PC-9 (cell line): ENCODE results near the gene PCGF2. TPM values are rescaled to one million over a fixed set of nuclear protein-coding genes. Genes with fewer than 3 reads are reported as not detected.

Experiments
- BruUV-seq: library from RNA; stranded (reverse); fragments of 400-500 nt; replicated peaks from 2 replicates; lab custom pipeline; 2021; lab: Mats Ljungman, UMichigan
- CTCF ChIA-PET: fragments of 300-600 bp; sonication (Branson Sonifier 250); formaldehyde crosslinking; loops from one replicate; lab custom pipeline; 2022; ENCODE audit warnings: antibody characterized with exemption; lab: Charles Lee
- POLR2A ChIA-PET: fragments of 300-600 bp; sonication (Branson Sonifier 250); formaldehyde crosslinking; loops from one replicate; lab custom pipeline; 2022; ENCODE audit warnings: antibody characterized with exemption; ENCODE audit not compliant: unreplicated experiment; lab: Charles Lee
- DNase-seq, 2 experiments: peaks; one replicate each; pipeline versions ENCODE4 v3.0.0 to v3.0.0-alpha.2; 2015 to 2022; ENCODE audit warnings: mixed read lengths in 1 of 2
- H2AFZ ChIP-seq: fragments of 200-600 bp; sonication (generic); 2 replicates; pipeline ENCODE4 v1.8.1; 2017; ENCODE audit warnings: antibody characterized with exemption
- H3F3A ChIP-seq: fragments of 200-600 bp; sonication (generic); 2 replicates; pipeline ENCODE4 v1.8.1; 2017; ENCODE audit warnings: antibody characterized with exemption, mild to moderate bottlenecking, low read depth; ENCODE audit not compliant: insufficient read depth
- H3K27ac ChIP-seq: fragments of 200-600 bp; sonication (generic); 2 replicates; pipeline ENCODE4 v1.6.1; 2016; ENCODE audit warnings: mixed run types
- H3K27me3 ChIP-seq: fragments of 200-600 bp; sonication (generic); 2 replicates; pipeline ENCODE4 v1.6.1; 2016; ENCODE audit warnings: low read depth, mixed run types; ENCODE audit not compliant: insufficient read depth
- H3K36me3 ChIP-seq: fragments of 200-600 bp; sonication (generic); 2 replicates; pipeline ENCODE4 v1.6.1; 2016; ENCODE audit warnings: low read depth, mixed run types
- H3K4me1 ChIP-seq: fragments of 200-600 bp; sonication (generic); replicated peaks from 2 replicates; pipeline ENCODE4 v1.6.1; 2016; ENCODE audit warnings: mixed run types; ENCODE audit not compliant: insufficient read depth
- H3K4me2 ChIP-seq: fragments of 200-600 bp; sonication (generic); 2 replicates; pipeline ENCODE4 v1.6.1; 2017; ENCODE audit warnings: mixed run types
- H3K4me3 ChIP-seq: fragments of 200-600 bp; sonication (generic); 2 replicates; pipeline ENCODE4 v1.6.1; 2016; ENCODE audit warnings: mixed run types
- H3K79me2 ChIP-seq: fragments of 200-600 bp; sonication (generic); 2 replicates; pipeline ENCODE4 v1.6.1; 2017; ENCODE audit warnings: low read depth, mixed run types
- H3K9me2 ChIP-seq: fragments of 200-600 bp; sonication (generic); 2 replicates; pipeline ENCODE4 v1.8.1; 2017; ENCODE audit warnings: mild to moderate bottlenecking; ENCODE audit not compliant: insufficient read depth
- H3K9me3 ChIP-seq: fragments of 200-600 bp; sonication (generic); 2 replicates; pipeline ENCODE4 v1.8.1; 2016; ENCODE audit warnings: low read depth; ENCODE audit not compliant: insufficient read depth
- H4K20me1 ChIP-seq: fragments of 200-600 bp; sonication (generic); 2 replicates; pipeline ENCODE4 v1.8.1; 2017; ENCODE audit not compliant: insufficient read depth
- CTCF ChIP-seq: fragments of 200-600 bp; sonication (generic); conservative IDR thresholded peaks from 2 replicates; pipeline ENCODE4 v1.6.1; 2017; ENCODE audit warnings: mixed run types, antibody characterized with exemption, mild to moderate bottlenecking, moderate library complexity
- EZH2 ChIP-seq: fragments of 200-600 bp; sonication (generic); IDR thresholded peaks from 2 replicates; pipeline ENCODE4 v1.8.0; 2017; ENCODE audit warnings: antibody characterized with exemption, low read depth
- intact Hi-C: fragments of 100-400 bp; cut with micrococcal nuclease; formaldehyde crosslinking; loops from one replicate; pipeline ENCODE4 v1.10.0; 2022; ENCODE audit not compliant: unreplicated experiment
- total RNA-seq: library from RNA; stranded (reverse); gene quantifications from 2 replicates; pipeline ENCODE4 v1.2.3, GENCODE V29; 2021

PCGF2 gene
- total RNA-seq, 1 experiment from 2014 or later = 43.3 TPM

GRCh38 chr17:38733982-38734973, 13.9 kb downstream of the PCGF2 start:
- Histone ChIP-seq H3K79me2 (peaks cover 21% of the 10 kb centered on the region), H3K9me2 (no peaks in the 10 kb centered on the region), H3K27ac (no peak overlapping the region), H3K9me3 (no peaks in the 10 kb centered on the region), H3K4me1 (peaks cover 11% of the 10 kb centered on the region), H3K27me3 (no peaks in the 10 kb centered on the region), H2AFZ (no peak overlapping the region), H4K20me1 (peaks cover 23% of the 10 kb centered on the region; the same call in 1 of the 2 replicates), H3K36me3 (peaks cover 9% of the 10 kb centered on the region; the same call in 1 of the 2 replicates), H3K4me2 (no peak overlapping the region), H3K4me3 (no peak overlapping the region), H3F3A (peaks cover 55% of the 10 kb centered on the region)
- TF ChIP-seq EZH2 (no peak), CTCF (peak; percentile 40; the same call in 1 of the 2 replicates)
- intact Hi-C loops = loop anchor here (1.0 kb wide), 1 partner anchor 57 kb away; no protein-coding TSS in a partner anchor
- BruUV-seq = no TSS peak
- POLR2A ChIA-PET = interaction anchor here (0.6 kb wide), 1 partner anchor 111 kb away, joined by 5 read pairs; no protein-coding TSS in a partner anchor
- CTCF ChIA-PET = interaction anchor here (0.6 to 1.4 kb wide), 5 partner anchors 10 to 1388 kb away, joined by 3 to 10 read pairs (median 8); no protein-coding TSS in a partner anchor
- no peak for DNase-seq

GRCh38 chr17:38733282-38733981, 14.7 kb downstream of the PCGF2 start:
- H3K27ac ChIP-seq = no peak overlapping the region
- ChIA-PET POLR2A (no interaction called here), CTCF (interaction anchor here (0.6 kb wide), 1 partner anchor 237 kb away, joined by 4 read pairs; no protein-coding TSS in a partner anchor)
- H3K36me3 ChIP-seq = peaks cover under 1% of the 10 kb centered on the region; the same call in 1 of the 2 replicates
- intact Hi-C loops = no loop called here
- no peak overlapping the region for H3K4me3 ChIP-seq
- H2AFZ ChIP-seq = no peak overlapping the region
- H3K4me1 ChIP-seq = peaks cover 11% of the 10 kb centered on the region
- no peaks in the 10 kb centered on the region for H3K9me3 ChIP-seq
- BruUV-seq = no TSS peak
- no peaks in the 10 kb centered on the region for H3K27me3 ChIP-seq
- peaks cover 23% of the 10 kb centered on the region; the same call in 1 of the 2 replicates for H4K20me1 ChIP-seq
- H3F3A ChIP-seq = peaks cover 63% of the 10 kb centered on the region
- DNase-seq = no peak
- H3K4me2 ChIP-seq = no peak overlapping the region
- H3K9me2 ChIP-seq = no peaks in the 10 kb centered on the region
- TF ChIP-seq EZH2 (no peak), CTCF (no peak)
- peaks cover 21% of the 10 kb centered on the region for H3K79me2 ChIP-seq
